OCI-LY7 (cell line): ENCODE measurements around the gene SDHAF2. TPM values are rescaled to one million over a fixed set of nuclear protein-coding genes. Genes with fewer than 3 reads are reported as not detected.

Experiments
- BruUV-seq: library from RNA; stranded (reverse); fragments of 400-500 nt; replicated peaks from 2 replicates; lab custom pipeline; 2021; lab: Mats Ljungman, UMichigan
- CTCF ChIA-PET: fragments of 300-600 bp; sonication (Branson Sonifier 250); formaldehyde crosslinking; loops from one replicate; lab custom pipeline; 2022; ENCODE audit warnings: antibody characterized with exemption; ENCODE audit not compliant: unreplicated experiment; lab: Charles Lee
- POLR2A ChIA-PET: fragments of 300-600 bp; sonication (Branson Sonifier 250); formaldehyde crosslinking; loops from one replicate; lab custom pipeline; 2022; ENCODE audit warnings: antibody characterized with exemption; lab: Charles Lee
- DNase-seq: peaks from one replicate; pipeline ENCODE4 v3.0.0-alpha.2; 2015; ENCODE audit warnings: low spot score
- H2AFZ ChIP-seq: fragments of 200-600 bp; sonication (generic), shearing (Covaris generic); 2 replicates; pipeline ENCODE4 v1.6.1; 2014; ENCODE audit warnings: mild to moderate bottlenecking, antibody characterized with exemption, low read length, moderate library complexity
- H3K27ac ChIP-seq: fragments of 200-600 bp; sonication (generic); 2 replicates; pipeline ENCODE4 v1.5.1; 2014; ENCODE audit warnings: mixed run types, low read depth, mild to moderate bottlenecking, moderate library complexity, low read length, inconsistent platforms; ENCODE audit not compliant: poor library complexity, severe bottlenecking
- H3K36me3 ChIP-seq: fragments of 200-600 bp; sonication (generic); 2 replicates; pipeline ENCODE4 v1.6.1; 2014; ENCODE audit warnings: mild to moderate bottlenecking, antibody characterized with exemption, low read length, moderate library complexity, mixed read lengths; ENCODE audit not compliant: insufficient read depth
- H3K4me1 ChIP-seq: fragments of 200-600 bp; sonication (generic); 2 replicates; pipeline ENCODE4 v1.5.1; 2014; ENCODE audit warnings: mild to moderate bottlenecking, low read length; ENCODE audit not compliant: insufficient read depth, poor library complexity, severe bottlenecking
- H3K4me2 ChIP-seq: fragments of 200-600 bp; sonication (generic); 2 replicates; pipeline ENCODE4 v1.6.1; 2014; ENCODE audit warnings: mild to moderate bottlenecking, low read length
- H3K4me3 ChIP-seq: fragments of 200-600 bp; sonication (generic); 2 replicates; pipeline ENCODE4 v1.5.1; 2014; ENCODE audit warnings: mild to moderate bottlenecking, low read depth, low read length; ENCODE audit not compliant: poor library complexity, severe bottlenecking
- H3K79me2 ChIP-seq: fragments of 200-600 bp; sonication (generic); 2 replicates; pipeline ENCODE4 v1.6.1; 2016; ENCODE audit warnings: low read depth, mild to moderate bottlenecking, low read length, moderate library complexity, mixed read lengths; ENCODE audit not compliant: insufficient read depth
- H3K9me2 ChIP-seq: fragments of 200-600 bp; sonication (generic); 2 replicates; pipeline ENCODE4 v1.6.1; 2016; ENCODE audit warnings: mild to moderate bottlenecking, low read length, mixed read lengths; ENCODE audit not compliant: insufficient read depth
- H3K9me3 ChIP-seq: fragments of 200-600 bp; sonication (generic); 2 replicates; pipeline ENCODE4 v1.6.1; 2014; ENCODE audit warnings: mild to moderate bottlenecking, mixed run types, low read length, mixed read lengths
- H4K20me1 ChIP-seq: fragments of 200-600 bp; sonication (generic); 2 replicates; pipeline ENCODE4 v1.6.1; 2014; ENCODE audit warnings: mild to moderate bottlenecking, antibody characterized with exemption, low read length, moderate library complexity, mixed read lengths; ENCODE audit not compliant: insufficient read depth
- EZH2phosphoT487 ChIP-seq: fragments of 200-600 bp; sonication (generic); IDR thresholded peaks from 2 replicates; pipeline ENCODE4 v1.6.1; 2018; ENCODE audit warnings: low read depth, borderline replicate concordance, mild to moderate bottlenecking, mixed run types, antibody characterized with exemption, low read length, moderate library complexity, mixed read lengths
- intact Hi-C: fragments of 100-400 bp; cut with micrococcal nuclease; formaldehyde crosslinking; loops from one replicate; pipeline ENCODE4 v1.10.0; 2022; ENCODE audit not compliant: unreplicated experiment
- total RNA-seq, 2 experiments: library from RNA; depleted of rRNA in 1 of 2; stranded (reverse); fragments of >200 nt in 1 of 2; shearing (Covaris generic) in 1 of 2; gene quantifications; 2 replicates each; pipeline ENCODE4 v1.2.3, GENCODE V29; 2014 to 2022
- TF ChIP-seq, protein P1 (sequence below): fragments of 200-600 bp; sonication (generic); conservative IDR thresholded peaks from 2 replicates; pipeline ENCODE4 v1.5.1; 2014; ENCODE audit warnings: mild to moderate bottlenecking, antibody characterized with exemption, low read length, moderate library complexity, mixed read lengths

Gene SDHAF2
- total RNA-seq, 2 experiments from 2014 or later = 28.0 to 40.6 TPM

GRCh38 chr11:61486011-61486620 lies 56.2 kb downstream of the SDHAF2 start:
- Histone ChIP-seq H3K36me3 (no peaks in the 10 kb centered on the region), H4K20me1 (no peaks in the 10 kb centered on the region), H3K4me1 (no peaks in the 10 kb centered on the region), H3K79me2 (no peaks in the 10 kb centered on the region), H2AFZ (no peak overlapping the region), H3K9me2 (no peaks in the 10 kb centered on the region), H3K9me3 (no peaks in the 10 kb centered on the region), H3K27ac (no peak overlapping the region), H3K4me2 (no peak overlapping the region), H3K4me3 (no peak overlapping the region)
- CTCF ChIA-PET = no interaction called here
- intact Hi-C loops = no loop called here
- no TSS peak for BruUV-seq
- POLR2A ChIA-PET = no interaction called here
- DNase-seq = no peak
- no peak for TF ChIP-seq EZH2phosphoT487
- TF ChIP-seq, protein P1, sequence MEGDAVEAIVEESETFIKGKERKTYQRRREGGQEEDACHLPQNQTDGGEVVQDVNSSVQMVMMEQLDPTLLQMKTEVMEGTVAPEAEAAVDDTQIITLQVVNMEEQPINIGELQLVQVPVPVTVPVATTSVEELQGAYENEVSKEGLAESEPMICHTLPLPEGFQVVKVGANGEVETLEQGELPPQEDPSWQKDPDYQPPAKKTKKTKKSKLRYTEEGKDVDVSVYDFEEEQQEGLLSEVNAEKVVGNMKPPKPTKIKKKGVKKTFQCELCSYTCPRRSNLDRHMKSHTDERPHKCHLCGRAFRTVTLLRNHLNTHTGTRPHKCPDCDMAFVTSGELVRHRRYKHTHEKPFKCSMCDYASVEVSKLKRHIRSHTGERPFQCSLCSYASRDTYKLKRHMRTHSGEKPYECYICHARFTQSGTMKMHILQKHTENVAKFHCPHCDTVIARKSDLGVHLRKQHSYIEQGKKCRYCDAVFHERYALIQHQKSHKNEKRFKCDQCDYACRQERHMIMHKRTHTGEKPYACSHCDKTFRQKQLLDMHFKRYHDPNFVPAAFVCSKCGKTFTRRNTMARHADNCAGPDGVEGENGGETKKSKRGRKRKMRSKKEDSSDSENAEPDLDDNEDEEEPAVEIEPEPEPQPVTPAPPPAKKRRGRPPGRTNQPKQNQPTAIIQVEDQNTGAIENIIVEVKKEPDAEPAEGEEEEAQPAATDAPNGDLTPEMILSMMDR = no peak

GRCh38 chr11:61486779-61487178 lies 56.9 kb downstream of the SDHAF2 start:
- no peak overlapping the region for H3K4me2 ChIP-seq
- BruUV-seq = no TSS peak
- H3K9me3 ChIP-seq = no peaks in the 10 kb centered on the region
- TF ChIP-seq, protein P1 = no peak
- TF ChIP-seq EZH2phosphoT487 = no peak
- no peak overlapping the region for H2AFZ ChIP-seq
- no peak overlapping the region for H3K27ac ChIP-seq
- intact Hi-C loops = no loop called here
- DNase-seq = no peak
- no peaks in the 10 kb centered on the region for H3K36me3 ChIP-seq
- no peaks in the 10 kb centered on the region for H3K79me2 ChIP-seq
- H3K9me2 ChIP-seq = no peaks in the 10 kb centered on the region
- POLR2A ChIA-PET = interaction anchor here (0.6 kb wide), 1 partner anchor 35 kb away, joined by 3 read pairs; no protein-coding TSS in a partner anchor
- no peaks in the 10 kb centered on the region for H3K4me1 ChIP-seq
- CTCF ChIA-PET = no interaction called here
- H3K4me3 ChIP-seq = no peak overlapping the region
- no peaks in the 10 kb centered on the region for H4K20me1 ChIP-seq

DNA sequence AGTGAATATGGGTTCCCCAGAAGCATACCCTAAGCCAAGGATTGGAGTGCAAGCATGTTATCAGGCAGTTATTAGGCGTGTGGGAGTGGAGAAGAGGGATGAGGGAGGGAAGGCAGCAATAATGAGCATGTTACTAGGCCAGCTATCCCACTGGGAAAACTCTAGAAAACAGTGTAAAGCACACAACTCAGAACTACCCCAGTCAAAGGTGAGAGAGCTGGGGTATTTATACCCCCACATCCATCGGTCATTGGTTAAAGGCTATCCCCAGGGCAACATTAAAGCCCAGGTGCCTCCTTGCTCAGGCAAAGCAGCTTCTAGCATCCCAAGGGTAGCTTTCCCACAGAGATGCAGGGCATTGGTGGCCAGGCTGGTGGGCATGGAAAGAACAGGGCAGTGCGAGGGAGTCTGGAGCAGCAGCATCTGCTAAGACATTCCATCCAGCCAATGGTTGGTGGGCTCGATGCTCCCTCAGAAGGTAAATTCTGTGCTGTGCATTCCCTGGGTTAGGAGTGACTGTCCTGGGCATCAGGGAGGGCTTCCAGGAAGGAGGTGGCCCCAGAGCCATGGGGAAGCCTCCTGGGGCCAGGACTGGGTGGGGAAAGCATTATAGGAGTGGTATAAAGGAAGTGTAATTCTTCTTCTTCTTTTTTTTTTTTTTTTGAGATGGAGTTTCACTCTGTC lies 57.6 kb downstream of the SDHAF2 start:
- Histone ChIP-seq H3K36me3 (no peaks in the 10 kb centered on the region), H3K4me1 (no peaks in the 10 kb centered on the region), H2AFZ (no peak overlapping the region), H3K27ac (no peak overlapping the region), H4K20me1 (no peaks in the 10 kb centered on the region), H3K9me2 (no peaks in the 10 kb centered on the region), H3K79me2 (no peaks in the 10 kb centered on the region), H3K4me2 (no peak overlapping the region), H3K9me3 (no peaks in the 10 kb centered on the region), H3K4me3 (no peak overlapping the region)
- BruUV-seq = no TSS peak
- CTCF ChIA-PET = no interaction called here
- intact Hi-C loops = no loop called here
- POLR2A ChIA-PET = interaction anchor here (0.6 to 0.7 kb wide), 2 partner anchors 34 to 66 kb away, joined by 3 read pairs; no protein-coding TSS in a partner anchor
- TF ChIP-seq EZH2phosphoT487 = no peak
- TF ChIP-seq, protein P1 = no peak
- no peak for DNase-seq
